Right lobe of liver (tissue), 4 donors: ENCODE data around the gene CFL1.

Source experiments
- CTCF ChIP-seq, 4 donors: fragments of 200-600 bp in 3 of 4; fragments of 450-650 bp in 1 of 4; IDR thresholded peaks; one replicate each; pipeline versions ENCODE4 v1.5.1 to v1.8.0; 2016 to 2022; ENCODE audit warnings: antibody characterized with exemption in 4 of 4, mild to moderate bottlenecking in 2 of 4
- POLR2A ChIP-seq: fragments of 450-650 bp; IDR thresholded peaks from one replicate; pipeline ENCODE4 v1.6.1; 2017; ENCODE audit warnings: antibody characterized with exemption, mild to moderate bottlenecking
- donor health status: DM: no; HTN: no; CAD: no.
- donor health status: DM: no; HTN: no; CAD: no.
- donor health status: DM: no; HTN: yes; CAD: no.

DNA sequence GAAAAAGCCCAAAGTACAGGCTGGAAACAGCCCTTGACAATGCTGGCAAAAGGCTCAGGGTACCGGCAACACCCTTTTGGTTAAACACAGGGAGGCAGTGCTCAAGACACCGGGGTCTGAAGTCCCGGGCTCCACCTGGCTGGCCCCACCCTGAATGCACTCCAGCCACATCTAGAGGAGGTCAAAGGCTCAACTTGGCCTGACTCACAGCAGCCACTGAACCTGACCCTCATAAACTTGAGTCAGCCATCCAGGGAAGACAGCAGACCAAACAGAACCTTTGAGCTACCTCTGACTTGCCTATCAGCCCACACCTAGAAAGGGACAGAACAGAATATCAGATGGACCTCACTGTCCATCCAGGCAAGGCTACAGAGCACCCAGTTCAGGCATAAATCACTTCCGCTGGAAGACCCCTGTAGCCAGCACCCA, 3.8 kb downstream of the CFL1 start:
- TF ChIP-seq CTCF (IDR thresholded peaks at IDR 0.05), result no peak
- TF ChIP-seq POLR2A, result no peak
